GM12874 (cell line): Measurements from ENCODE around the gene CYTH1.

Experiments
- TF ChIP-seq, protein P1 (sequence below): IDR thresholded peaks from 2 replicates; pipeline ENCODE4 v1.5.1; 2011; ENCODE audit warnings: low read depth, mild to moderate bottlenecking, control low read depth, low read length, moderate library complexity; ENCODE audit not compliant: insufficient read depth

The CYTH1 gene

DNA sequence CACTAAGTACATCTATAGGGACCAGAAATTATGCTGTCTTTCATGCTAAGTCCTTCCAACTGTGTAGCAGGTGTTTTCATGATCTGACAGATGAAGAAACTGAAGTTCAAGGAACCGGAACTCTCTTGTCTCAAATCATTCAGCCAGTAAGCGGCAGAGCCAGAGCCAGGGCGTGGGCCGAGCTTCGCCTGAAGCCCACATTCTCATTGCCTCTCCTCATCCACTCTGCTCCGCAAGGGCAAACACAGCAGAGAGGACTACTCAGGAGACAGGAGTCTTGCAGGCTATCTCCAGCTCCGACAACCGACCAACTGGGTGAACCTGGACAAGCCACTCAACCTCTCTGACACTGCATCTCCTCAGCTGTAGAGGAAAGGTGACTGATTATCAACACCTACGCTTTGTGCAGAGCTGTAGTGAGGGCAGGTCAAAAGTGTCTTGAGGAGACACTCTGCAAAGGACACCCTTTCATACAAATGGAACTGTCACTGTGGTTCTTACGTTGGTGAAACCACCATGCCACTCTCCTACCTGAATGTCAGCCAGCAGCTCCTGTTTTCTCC is 72.9 kb downstream of the CYTH1 start:
- TF ChIP-seq, protein P1, sequence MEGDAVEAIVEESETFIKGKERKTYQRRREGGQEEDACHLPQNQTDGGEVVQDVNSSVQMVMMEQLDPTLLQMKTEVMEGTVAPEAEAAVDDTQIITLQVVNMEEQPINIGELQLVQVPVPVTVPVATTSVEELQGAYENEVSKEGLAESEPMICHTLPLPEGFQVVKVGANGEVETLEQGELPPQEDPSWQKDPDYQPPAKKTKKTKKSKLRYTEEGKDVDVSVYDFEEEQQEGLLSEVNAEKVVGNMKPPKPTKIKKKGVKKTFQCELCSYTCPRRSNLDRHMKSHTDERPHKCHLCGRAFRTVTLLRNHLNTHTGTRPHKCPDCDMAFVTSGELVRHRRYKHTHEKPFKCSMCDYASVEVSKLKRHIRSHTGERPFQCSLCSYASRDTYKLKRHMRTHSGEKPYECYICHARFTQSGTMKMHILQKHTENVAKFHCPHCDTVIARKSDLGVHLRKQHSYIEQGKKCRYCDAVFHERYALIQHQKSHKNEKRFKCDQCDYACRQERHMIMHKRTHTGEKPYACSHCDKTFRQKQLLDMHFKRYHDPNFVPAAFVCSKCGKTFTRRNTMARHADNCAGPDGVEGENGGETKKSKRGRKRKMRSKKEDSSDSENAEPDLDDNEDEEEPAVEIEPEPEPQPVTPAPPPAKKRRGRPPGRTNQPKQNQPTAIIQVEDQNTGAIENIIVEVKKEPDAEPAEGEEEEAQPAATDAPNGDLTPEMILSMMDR, result no peak

DNA sequence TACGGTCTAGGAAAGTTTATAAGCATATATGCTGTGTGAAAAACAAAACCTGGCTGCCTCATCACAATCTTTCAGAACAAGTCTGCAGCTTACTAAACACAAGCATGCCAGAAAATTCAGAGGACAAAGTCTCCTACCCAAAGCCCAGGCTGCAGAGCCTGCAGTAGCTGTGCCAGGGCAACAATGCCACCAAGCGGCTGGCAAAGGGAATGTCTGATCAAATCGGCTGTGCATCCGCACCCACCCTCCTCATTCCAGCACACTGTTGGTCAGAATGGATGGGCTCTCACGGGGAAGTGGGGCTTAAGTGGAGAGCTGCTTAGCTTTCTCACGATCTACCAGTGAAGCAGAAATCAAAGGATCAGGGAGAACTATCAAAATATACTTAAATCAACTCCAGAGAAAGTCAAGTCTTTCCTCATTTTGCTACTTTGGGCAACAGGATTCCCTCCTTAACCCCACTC is 73.5 kb downstream of the CYTH1 start:
- TF ChIP-seq, protein P1, result peak; percentile 82

DNA sequence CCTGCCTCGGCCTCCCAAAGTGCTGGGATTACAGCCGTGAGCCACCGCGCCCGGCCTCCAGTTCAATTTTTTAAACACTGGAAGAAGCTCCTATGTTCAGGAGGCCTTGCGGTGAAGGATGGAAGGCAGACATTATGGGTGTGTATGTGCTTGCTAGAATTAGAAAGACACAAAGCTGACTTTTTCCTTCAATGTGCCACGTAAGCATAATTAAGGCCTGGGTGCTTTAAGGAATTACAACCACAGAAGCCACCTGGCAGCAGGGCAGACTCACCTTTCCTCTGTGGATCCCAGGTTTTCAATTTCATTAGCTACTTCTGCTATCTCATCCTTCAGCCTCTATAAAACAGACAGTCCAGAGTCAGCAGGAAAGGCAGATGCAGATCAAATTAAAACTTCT is 74.2 kb downstream of the CYTH1 start:
- TF ChIP-seq, protein P1, result no peak

DNA sequence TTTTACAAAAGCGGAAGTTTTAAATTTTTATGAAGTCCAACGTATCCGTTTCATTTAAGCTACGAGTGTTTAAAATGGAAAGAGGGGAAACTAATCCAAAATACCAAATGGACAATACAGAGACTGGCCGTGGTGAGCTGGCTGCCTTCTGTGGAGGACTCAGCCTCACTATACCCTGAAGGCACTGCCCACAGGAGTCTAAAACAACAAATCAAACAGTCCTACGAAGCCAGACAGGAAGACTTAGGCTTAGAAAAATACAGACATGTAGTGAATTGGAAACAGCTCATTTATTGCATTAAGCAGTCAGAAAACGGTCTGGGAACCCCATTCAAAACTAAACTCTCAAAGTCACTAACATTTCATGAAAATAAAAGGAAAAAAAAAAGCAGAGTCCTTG is 75.1 kb downstream of the CYTH1 start:
- TF ChIP-seq, protein P1, result no peak

DNA sequence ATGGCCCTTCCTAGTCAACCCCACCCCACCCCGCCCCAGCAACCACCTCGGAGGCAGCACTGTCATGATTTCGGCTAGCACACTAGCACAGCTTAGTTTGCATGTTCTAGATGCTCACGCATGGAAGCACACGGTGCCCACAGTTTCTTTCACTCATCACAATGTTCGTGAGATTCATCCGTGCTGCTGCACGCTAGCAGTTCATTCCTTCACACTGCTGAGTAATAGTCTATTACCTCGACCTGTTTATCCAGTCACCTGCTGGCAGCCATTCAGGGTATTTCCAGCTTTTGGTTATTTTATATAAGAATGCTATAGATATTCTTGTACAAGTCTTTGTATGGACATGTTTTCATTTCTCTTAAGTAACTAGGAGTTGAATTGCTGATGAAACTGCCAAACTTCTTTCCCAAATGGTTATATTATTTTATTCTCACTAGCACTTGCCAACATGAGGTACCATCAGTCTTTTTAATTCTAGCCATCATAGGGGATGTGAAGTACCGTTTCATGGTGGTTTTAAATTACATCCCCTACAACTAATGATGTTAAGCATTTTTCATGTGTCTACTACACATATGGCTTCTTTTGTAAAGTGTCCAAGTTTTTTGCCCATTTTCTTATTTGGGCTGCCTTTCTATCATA is 75.7 kb downstream of the CYTH1 start:
- TF ChIP-seq, protein P1, result no peak

DNA sequence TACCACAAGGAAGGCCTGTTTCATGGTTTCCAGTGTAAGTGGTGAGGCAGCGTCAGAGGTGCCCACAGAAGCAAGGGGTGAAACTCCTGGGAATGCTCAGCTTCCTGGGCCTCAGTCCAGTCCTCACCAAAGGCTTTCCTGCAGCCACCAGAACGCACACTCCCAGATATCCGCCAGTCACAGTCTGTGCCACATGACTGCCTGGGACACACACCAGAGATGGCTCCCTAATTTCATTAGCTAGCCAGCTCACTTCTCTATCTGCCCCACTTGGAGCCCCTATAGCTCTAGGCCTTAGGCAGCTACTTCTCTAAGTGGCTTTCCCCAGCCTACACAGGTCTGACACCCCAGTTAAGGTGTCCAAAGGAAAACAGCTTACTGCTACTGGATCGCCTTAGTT is 77.0 kb downstream of the CYTH1 start:
- TF ChIP-seq, protein P1, result no peak

DNA sequence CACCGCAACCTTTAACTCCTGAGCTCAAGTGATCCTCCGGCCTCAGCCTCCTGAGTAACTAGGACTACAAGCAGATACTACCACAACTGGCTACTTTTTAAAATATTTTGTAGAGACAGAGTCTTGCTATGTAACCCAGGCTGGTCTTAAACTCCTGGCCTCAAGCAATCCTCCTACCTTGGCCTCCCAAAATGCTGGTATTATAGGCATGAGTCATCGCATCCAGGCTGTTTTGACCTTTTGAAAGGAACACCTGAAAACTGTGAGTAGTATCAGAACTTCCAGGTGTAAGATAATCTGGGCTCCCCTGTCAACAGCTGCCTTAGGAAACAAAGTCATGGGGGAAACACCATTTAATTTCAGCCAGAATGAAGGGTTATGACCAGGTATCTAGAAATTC is 77.5 kb downstream of the CYTH1 start:
- TF ChIP-seq, protein P1, result no peak
